Posterior vena cava (tissue), 2 donors: ENCODE measurements around the gene CENPV. TPM values are rescaled to one million over a fixed set of nuclear protein-coding genes. Genes with fewer than 3 reads are reported as not detected.
A peak's percentile ranks its signal among the peaks of the same experiment; 100 is the strongest.

Experiments
- DNase-seq: peaks from one replicate; pipeline ENCODE4 v3.0.0-alpha.2; 2020; ENCODE audit warnings: low spot score
- intact Hi-C, 2 donors: fragments of 100-400 bp; cut with DNase I; formaldehyde crosslinking; loops; one replicate each; pipeline versions ENCODE4 v1.14.1 to v1.14.2; 2022 to 2023
- total RNA-seq, 2 donors: library from RNA; stranded (reverse); fragmentation: NEBNext Ultra II Directional; extraction: Animal tissue kit (Norgen Biotek cat#: 25700); gene quantifications; one replicate each; pipeline ENCODE4 v1.2.1, GENCODE V29; 2021
- donor health status: DM: yes; HTN: yes; CAD: no.
- donor health status: DM: yes; HTN: yes; CAD: no.

Gene CENPV
- total RNA-seq, 2 donors from 2014 or later, result 15.8 to 25.9 TPM

GRCh38 chr17:16371742-16372141 lies 18.5 kb upstream of the CENPV start:
- no peak for DNase-seq
- intact Hi-C loops, result no loop called here

- DNase-seq, result no peak
- intact Hi-C loops, result no loop called here
Observed at GRCh38 chr17:16364625-16365024, 11.4 kb upstream of the CENPV start.

GRCh38 chr17:16363749-16364536 lies 10.7 kb upstream of the CENPV start:
- intact Hi-C loops, result no loop called here
- DNase-seq, result peak; percentile 91

GRCh38 chr17:16361874-16362273 lies 8.6 kb upstream of the CENPV start:
- DNase-seq, result peak; percentile 19

GRCh38 chr17:16358394-16358793 lies 5.1 kb upstream of the CENPV start:
- intact Hi-C loops, result no loop called here
- no peak for DNase-seq

More at GRCh38 chr17:16361874-16362273, 8.6 kb upstream of the CENPV start:
- intact Hi-C loops, result no loop called here

- intact Hi-C loops, result no loop called here
- peak; percentile 28 for DNase-seq
Observed at GRCh38 chr17:16354585-16354984, 1.3 kb upstream of the CENPV start.

- peak; percentile 83 for DNase-seq
- intact Hi-C loops, result no loop called here
Observed at GRCh38 chr17:16352667-16353316, 477 bp downstream of the CENPV start.

- intact Hi-C loops, result no loop called here
- peak; percentile 78 for DNase-seq
Observed at GRCh38 chr17:16352303-16352666, 984 bp downstream of the CENPV start.

GRCh38 chr17:16351831-16352230 lies 1.4 kb downstream of the CENPV start:
- DNase-seq, result no peak
- intact Hi-C loops, result no loop called here

GRCh38 chr17:16349431-16349830 lies 3.8 kb downstream of the CENPV start:
- intact Hi-C loops, result loop anchor here in 1 of 2 donors (10.0 kb wide), 1 partner anchor 65 kb away; no protein-coding TSS in a partner anchor
- DNase-seq, result peak; percentile 54

GRCh38 chr17:16348586-16348985 lies 4.7 kb downstream of the CENPV start:
- intact Hi-C loops, result loop anchor here in 1 of 2 donors (10.0 kb wide), 1 partner anchor 64 kb away; no protein-coding TSS in a partner anchor
- peak; percentile 51 for DNase-seq

- intact Hi-C loops, result loop anchor here in 1 of 2 donors (10.0 kb wide), 1 partner anchor 62 kb away; no protein-coding TSS in a partner anchor
- no peak for DNase-seq
Observed at GRCh38 chr17:16346721-16347271, 6.5 kb downstream of the CENPV start.

- peak; percentile 2 for DNase-seq
- intact Hi-C loops, result loop anchor here in 1 of 2 donors (10.0 kb wide), 1 partner anchor 61 kb away; no protein-coding TSS in a partner anchor
Observed at GRCh38 chr17:16345565-16345964, 7.7 kb downstream of the CENPV start.

- peak; percentile 15 for DNase-seq
- intact Hi-C loops, result loop anchor here in 1 of 2 donors (10.0 kb wide), 1 partner anchor 59 kb away; no protein-coding TSS in a partner anchor
Observed at GRCh38 chr17:16343569-16343968, 9.7 kb downstream of the CENPV start.

- intact Hi-C loops, result loop anchor here in 1 of 2 donors (10.0 kb wide), 1 partner anchor 58 kb away; no protein-coding TSS in a partner anchor
- DNase-seq, result peak; percentile 83
Observed at GRCh38 chr17:16342979-16343378, 10.3 kb downstream of the CENPV start.

- DNase-seq, result no peak
- intact Hi-C loops, result loop anchor here in 1 of 2 donors (10.0 kb wide), 1 partner anchor 55 kb away; no protein-coding TSS in a partner anchor
Observed at GRCh38 chr17:16339959-16340358, 13.3 kb downstream of the CENPV start.

- intact Hi-C loops, result no loop called here
- no peak for DNase-seq
Observed at GRCh38 chr17:16339402-16339801, 13.9 kb downstream of the CENPV start.

GRCh38 chr17:16338391-16338790 lies 14.9 kb downstream of the CENPV start:
- intact Hi-C loops, result no loop called here
- no peak for DNase-seq

- intact Hi-C loops, result no loop called here
- peak; percentile 66 for DNase-seq
Observed at GRCh38 chr17:16329519-16330271, 23.6 kb downstream of the CENPV start.
